NCI-H187 (cell line): Measurements from ENCODE around the gene MAP3K20.
"Not testable (repeated sequence)": the region's sequence is repeated elsewhere in the genome, so short reads cannot be mapped to it uniquely, and the experiment has no call there.

ENCODE experiments used
- DNase-seq, 2 experiments: peaks; one replicate each; lab custom pipeline; 2025; lab: John Stamatoyannopoulos, UW

Gene MAP3K20

GRCh38 chr2:173281898-173282297 is 206.3 kb downstream of the MAP3K20 start:
- DNase-seq: not testable (repeated sequence)

- DNase-seq: no peak
Observed at GRCh38 chr2:173282795-173283545, 207.3 kb downstream of the MAP3K20 start.

- DNase-seq: no peak
Observed at GRCh38 chr2:173286153-173286809, 210.6 kb downstream of the MAP3K20 start.

GRCh38 chr2:173287594-173287993 is 211.9 kb downstream of the MAP3K20 start:
- DNase-seq: no peak

GRCh38 chr2:173288561-173288960 is 212.9 kb downstream of the MAP3K20 start:
- DNase-seq: no peak

GRCh38 chr2:173290046-173290445 is 214.4 kb downstream of the MAP3K20 start:
- DNase-seq: no peak

- DNase-seq: no peak
Observed at GRCh38 chr2:173290518-173290917, 214.9 kb downstream of the MAP3K20 start.

GRCh38 chr2:173291412-173291811 is 215.8 kb downstream of the MAP3K20 start:
- DNase-seq: no peak

GRCh38 chr2:173296235-173296634 is 220.6 kb downstream of the MAP3K20 start:
- DNase-seq: no peak

GRCh38 chr2:173298536-173299097 is 223.0 kb downstream of the MAP3K20 start:
- DNase-seq: no peak

- DNase-seq: no peak
Observed at GRCh38 chr2:173299764-173300163, 224.1 kb downstream of the MAP3K20 start.

- DNase-seq: no peak
Observed at GRCh38 chr2:173300458-173300857, 224.8 kb downstream of the MAP3K20 start.

GRCh38 chr2:173301549-173301948 is 225.9 kb downstream of the MAP3K20 start:
- not testable (repeated sequence) for DNase-seq

- DNase-seq: no peak
Observed at GRCh38 chr2:173305303-173305702, 229.7 kb downstream of the MAP3K20 start.

GRCh38 chr2:173307293-173307692 is 231.6 kb downstream of the MAP3K20 start:
- DNase-seq: no peak

- DNase-seq: not testable (repeated sequence)
Observed at GRCh38 chr2:173309370-173309769, 233.7 kb downstream of the MAP3K20 start.

GRCh38 chr2:173311844-173312606 is 236.4 kb downstream of the MAP3K20 start:
- no peak for DNase-seq
